ENCODE results near the gene CACNB3. TPM values are rescaled to one million over a fixed set of nuclear protein-coding genes. Genes with fewer than 3 reads are reported as not detected.

CACNB3 gene
- total and polyA plus RNA-seq, 2 of the 13 experiments (the other 11 are each of a cell fraction or from before 2014, with no cell fraction given): 0.29 to 0.54 TPM

- H3K27ac ChIP-seq (ENCODE audit: extremely low read length, insufficient read depth, low read length): no peak overlapping the region
- H3K27me3 ChIP-seq (ENCODE audit: control insufficient read depth in 1 of 2, insufficient read depth in 2 of 2, low read length in 2 of 2): peaks cover 9 to 78% of the 10 kb centered on the region in 2 experiments
- TF ChIP-seq SOX13 (IDR thresholded peaks at IDR 0.05) (no peak), SOX13 (CRISPR knock-in tag; conservative IDR thresholded peaks at IDR 0.05 in 1 of 2, IDR thresholded peaks at IDR 0.05 in 1 of 2) (no peak), ZNF792 (CRISPR knock-in tag; IDR thresholded peaks at IDR 0.05) (no peak), ARID5B (CRISPR knock-in tag; IDR thresholded peaks at IDR 0.05) (no peak), ZEB1 (IDR thresholded peaks at IDR 0.05; ENCODE audit: insufficient replicate concordance, low read depth) (no peak)
- ATAC-seq (no peak), DNase-seq (ENCODE audit: low spot score) (no peak), FAIRE-seq (no peak)
- in situ Hi-C loops (cut with HindIII; ENCODE audit: extremely low pct_ligation_motif_present, low pct_unique_long_range_greater_than_20kb) (no loop called here), intact Hi-C loops (cut with micrococcal nuclease; ENCODE audit: unreplicated experiment) (no loop called here)
- ChIA-PET POLR2A (no interaction called here), CTCF (ENCODE audit: low intra/inter-chr PET ratio, low total read pairs) (no interaction called here)
- no peaks in the 10 kb centered on the region for H3K79me2 ChIP-seq (ENCODE audit: insufficient read depth, low read length)
- H2AFZ ChIP-seq (ENCODE audit: low read length): no peak overlapping the region
- no peaks in the 10 kb centered on the region for H3K9me3 ChIP-seq (ENCODE audit: low read length)
- peaks cover 2% of the 10 kb centered on the region; the same call in 1 of the 2 replicates for H4K20me1 ChIP-seq (ENCODE audit: insufficient read depth, low read length)
- H3K4me3 ChIP-seq (replicated peaks in 1 of 3; ENCODE audit: insufficient read depth in 1 of 3, low read depth in 2 of 3, low read length in 3 of 3): no peak overlapping the region
- H3K9ac ChIP-seq (ENCODE audit: insufficient read depth, low read depth, low read length): no peak overlapping the region
- H3K4me2 ChIP-seq (ENCODE audit: low read depth, low read length): no peak overlapping the region
- no TSS peak for BruUV-seq (replicated peaks)
- H3K36me3 ChIP-seq (replicated peaks in 1 of 2; ENCODE audit: control insufficient read depth in 1 of 2, insufficient read depth in 2 of 2, low read length in 2 of 2): no peaks in the 10 kb centered on the region
- WGBS (ENCODE audit: low lambda C conversion rate): 9% methylated on average over 5 of the region's 5 CpGs
- peaks cover 8% of the 10 kb centered on the region; the same call in 1 of the 2 replicates for H3K4me1 ChIP-seq (ENCODE audit: insufficient read depth, low read length)
These were observed 3.8 kb downstream of the CACNB3 start for GRCh38 chr12:48822139-48822538.
